Stimulated activated CD8-positive, alpha-beta memory T cell treated with anti-CD3 and anti-CD28 coated beads, Interleukin-15, amount 100 ng/mL, for 4 hours (primary cell): ENCODE measurements around the gene AFG1L.
"Not testable (repeated sequence)": the region's sequence is repeated elsewhere in the genome, so short reads cannot be mapped to it uniquely, and the experiment has no call there.

Experiments
- DNase-seq, 2 donors: peaks; one replicate each; pipeline ENCODE4 v3.0.0-alpha.2; 2020; ENCODE audit warnings: low read depth in 2 of 2

Gene AFG1L

GRCh38 chr6:108416047-108416833 is 121.4 kb downstream of the AFG1L start:
- DNase-seq, result not testable (repeated sequence)

- DNase-seq, result no peak
These were observed 122.2 kb downstream of the AFG1L start for GRCh38 chr6:108417027-108417426.

GRCh38 chr6:108419474-108419873 is 124.6 kb downstream of the AFG1L start:
- no peak for DNase-seq

- no peak for DNase-seq
These were observed 125.2 kb downstream of the AFG1L start for GRCh38 chr6:108419934-108420609.

GRCh38 chr6:108421366-108421765 is 126.5 kb downstream of the AFG1L start:
- no peak for DNase-seq

- DNase-seq, result no peak
These were observed 129.3 kb downstream of the AFG1L start for GRCh38 chr6:108423982-108424705.

- no peak for DNase-seq
These were observed 130.6 kb downstream of the AFG1L start for GRCh38 chr6:108425428-108425827.

- no peak for DNase-seq
These were observed 137.3 kb downstream of the AFG1L start for GRCh38 chr6:108432143-108432542.

GRCh38 chr6:108432792-108433191 is 137.9 kb downstream of the AFG1L start:
- DNase-seq, result no peak

GRCh38 chr6:108434222-108434621 is 139.4 kb downstream of the AFG1L start:
- no peak for DNase-seq

GRCh38 chr6:108435391-108435790 is 140.5 kb downstream of the AFG1L start:
- no peak for DNase-seq

GRCh38 chr6:108436771-108437170 is 141.9 kb downstream of the AFG1L start:
- DNase-seq, result no peak

- no peak for DNase-seq
These were observed 143.0 kb downstream of the AFG1L start for GRCh38 chr6:108437821-108438220.

GRCh38 chr6:108438918-108439317 is 144.1 kb downstream of the AFG1L start:
- DNase-seq, result no peak

GRCh38 chr6:108441141-108441540 is 146.3 kb downstream of the AFG1L start:
- no peak for DNase-seq

GRCh38 chr6:108442770-108443520 is 148.1 kb downstream of the AFG1L start:
- no peak for DNase-seq

GRCh38 chr6:108446629-108447150 is 151.8 kb downstream of the AFG1L start:
- no peak for DNase-seq

GRCh38 chr6:108448481-108448880 is 153.6 kb downstream of the AFG1L start:
- DNase-seq, result no peak

- not testable (repeated sequence) for DNase-seq
These were observed 154.9 kb downstream of the AFG1L start for GRCh38 chr6:108449717-108450116.

- no peak for DNase-seq
These were observed 157.0 kb downstream of the AFG1L start for GRCh38 chr6:108451816-108452215.

- no peak for DNase-seq
These were observed 157.9 kb downstream of the AFG1L start for GRCh38 chr6:108452711-108453195.
